DOHH2 (cell line): ENCODE data around the gene SETD1A.
A peak's percentile ranks its signal among the peaks of the same experiment; 100 is the strongest.

Experiments used
- H3F3A ChIP-seq: fragments of 200-600 bp; sonication (generic), shearing (Covaris generic); 2 replicates; pipeline ENCODE4 v1.6.0; 2016; ENCODE audit warnings: antibody characterized with exemption, mild to moderate bottlenecking; ENCODE audit not compliant: control insufficient read depth, insufficient read depth
- H3K27ac ChIP-seq: fragments of 200-600 bp; sonication (generic); 2 replicates; pipeline ENCODE4 v1.5.1; 2014; ENCODE audit warnings: low read depth, mild to moderate bottlenecking, low read length, moderate library complexity
- H3K27me3 ChIP-seq: fragments of 200-600 bp; sonication (generic); 2 replicates; pipeline ENCODE4 v1.6.1; 2014; ENCODE audit warnings: mild to moderate bottlenecking, low read length, mixed read lengths; ENCODE audit not compliant: control insufficient read depth
- H3K36me3 ChIP-seq: fragments of 200-600 bp; sonication (generic); 2 replicates; pipeline ENCODE4 v1.6.1; 2014; ENCODE audit warnings: mild to moderate bottlenecking, low read length, moderate library complexity, mixed read lengths; ENCODE audit not compliant: control insufficient read depth
- H3K4me1 ChIP-seq: fragments of 200-600 bp; sonication (generic); 2 replicates; pipeline ENCODE4 v1.6.1; 2014; ENCODE audit warnings: mild to moderate bottlenecking, low read length, mixed read lengths; ENCODE audit not compliant: control insufficient read depth
- H3K4me2 ChIP-seq: fragments of 200-600 bp; sonication (generic); 2 replicates; pipeline ENCODE4 v1.6.0; 2014; ENCODE audit warnings: mild to moderate bottlenecking, low read length, moderate library complexity
- H3K4me3 ChIP-seq: fragments of 200-600 bp; sonication (generic); 2 replicates; pipeline ENCODE4 v1.5.1; 2014; ENCODE audit warnings: mild to moderate bottlenecking, low read length, mixed read lengths
- H3K79me2 ChIP-seq: fragments of 200-600 bp; sonication (generic); 2 replicates; pipeline ENCODE4 v1.6.1; 2014; ENCODE audit warnings: mild to moderate bottlenecking, low read length, mixed read lengths; ENCODE audit not compliant: control insufficient read depth
- H3K9me2 ChIP-seq: fragments of 200-600 bp; sonication (generic); replicated peaks from 2 replicates; pipeline ENCODE4 v1.6.1; 2014; ENCODE audit warnings: mild to moderate bottlenecking, low read length, mixed read lengths; ENCODE audit not compliant: control insufficient read depth
- H3K9me3 ChIP-seq: fragments of 200-600 bp; sonication (generic); 2 replicates; pipeline ENCODE4 v1.6.1; 2014; ENCODE audit warnings: antibody characterized with exemption, low read length, mixed read lengths; ENCODE audit not compliant: control insufficient read depth, insufficient read depth
- H4K20me1 ChIP-seq: fragments of 200-600 bp; sonication (generic); 2 replicates; pipeline ENCODE4 v1.6.0; 2014; ENCODE audit warnings: low read depth, mild to moderate bottlenecking, antibody characterized with exemption, low read length, moderate library complexity; ENCODE audit not compliant: control insufficient read depth, insufficient read depth
- EZH2phosphoT487 ChIP-seq: fragments of 200-600 bp; sonication (generic); IDR thresholded peaks from 2 replicates; pipeline ENCODE4 v1.6.1; 2017; ENCODE audit warnings: borderline replicate concordance, mild to moderate bottlenecking, antibody characterized with exemption, low read length, moderate library complexity, mixed read lengths
- TF ChIP-seq, protein P1 (sequence below): fragments of 200-600 bp; sonication (generic); IDR thresholded peaks from one replicate; pipeline ENCODE4 v1.5.1; 2014; ENCODE audit warnings: antibody characterized with exemption, mild to moderate bottlenecking, low read depth, low read length; ENCODE audit not compliant: poor library complexity, severe bottlenecking

Gene SETD1A

DNA sequence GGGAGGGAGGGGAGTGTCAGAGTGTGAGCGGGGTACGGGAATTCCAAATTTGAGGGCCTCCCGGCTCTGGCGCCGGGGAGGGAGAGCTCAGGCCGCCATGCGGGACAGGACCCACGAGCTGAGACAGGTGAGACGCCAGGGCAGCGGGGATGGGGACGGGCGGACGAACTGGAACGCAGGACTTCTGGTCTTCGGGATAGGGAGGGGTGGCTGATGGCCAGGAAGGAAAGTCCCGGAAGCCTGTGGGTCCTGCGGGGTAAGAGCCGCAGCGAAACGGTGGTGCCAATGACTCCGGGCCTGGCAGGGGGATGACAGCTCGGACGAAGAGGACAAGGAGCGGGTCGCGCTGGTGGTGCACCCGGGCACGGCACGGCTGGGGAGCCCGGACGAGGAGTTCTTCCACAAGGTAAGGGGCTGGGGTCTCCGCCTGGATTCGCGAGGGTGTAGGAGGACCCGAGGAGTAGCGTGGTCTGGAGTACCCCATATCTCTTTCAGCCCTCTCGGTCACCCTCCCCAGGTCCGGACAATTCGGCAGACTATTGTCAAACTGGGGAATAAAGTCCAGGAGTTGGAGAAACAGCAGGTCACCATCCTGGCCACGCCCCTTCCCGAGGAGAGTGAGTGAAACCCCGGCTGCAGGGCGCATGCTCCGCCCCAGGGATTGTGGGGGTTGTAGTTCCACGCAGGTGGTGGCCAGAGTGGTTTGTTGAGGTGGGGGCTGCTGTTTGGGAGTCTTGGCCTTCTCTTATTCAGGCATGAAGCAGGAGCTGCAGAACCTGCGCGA, 76.3 kb downstream of the SETD1A start:
- H3F3A ChIP-seq, result no peaks in the 10 kb centered on the region
- peaks cover 18% of the 10 kb centered on the region for H3K36me3 ChIP-seq
- H3K4me2 ChIP-seq, result peak overlapping the region; percentile 91
- H3K4me1 ChIP-seq, result peaks cover 20% of the 10 kb centered on the region
- no peaks in the 10 kb centered on the region for H3K9me3 ChIP-seq
- H3K27me3 ChIP-seq, result no peaks in the 10 kb centered on the region
- H3K4me3 ChIP-seq, result peak overlapping the region; percentile 100
- TF ChIP-seq EZH2phosphoT487, result no peak
- TF ChIP-seq, protein P1, sequence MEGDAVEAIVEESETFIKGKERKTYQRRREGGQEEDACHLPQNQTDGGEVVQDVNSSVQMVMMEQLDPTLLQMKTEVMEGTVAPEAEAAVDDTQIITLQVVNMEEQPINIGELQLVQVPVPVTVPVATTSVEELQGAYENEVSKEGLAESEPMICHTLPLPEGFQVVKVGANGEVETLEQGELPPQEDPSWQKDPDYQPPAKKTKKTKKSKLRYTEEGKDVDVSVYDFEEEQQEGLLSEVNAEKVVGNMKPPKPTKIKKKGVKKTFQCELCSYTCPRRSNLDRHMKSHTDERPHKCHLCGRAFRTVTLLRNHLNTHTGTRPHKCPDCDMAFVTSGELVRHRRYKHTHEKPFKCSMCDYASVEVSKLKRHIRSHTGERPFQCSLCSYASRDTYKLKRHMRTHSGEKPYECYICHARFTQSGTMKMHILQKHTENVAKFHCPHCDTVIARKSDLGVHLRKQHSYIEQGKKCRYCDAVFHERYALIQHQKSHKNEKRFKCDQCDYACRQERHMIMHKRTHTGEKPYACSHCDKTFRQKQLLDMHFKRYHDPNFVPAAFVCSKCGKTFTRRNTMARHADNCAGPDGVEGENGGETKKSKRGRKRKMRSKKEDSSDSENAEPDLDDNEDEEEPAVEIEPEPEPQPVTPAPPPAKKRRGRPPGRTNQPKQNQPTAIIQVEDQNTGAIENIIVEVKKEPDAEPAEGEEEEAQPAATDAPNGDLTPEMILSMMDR, result no peak
- no peaks in the 10 kb centered on the region for H4K20me1 ChIP-seq
- H3K79me2 ChIP-seq, result peaks cover 11% of the 10 kb centered on the region
- H3K9me2 ChIP-seq, result no peaks in the 10 kb centered on the region
- H3K27ac ChIP-seq, result peak overlapping the region; percentile 10
